Tibial nerve (tissue), 4 donors: ENCODE measurements around the gene LYPD8. TPM values are rescaled to one million over a fixed set of nuclear protein-coding genes. Genes with fewer than 3 reads are reported as not detected.
"Not testable (repeated sequence)": the region's sequence is repeated elsewhere in the genome, so short reads cannot be mapped to it uniquely, and the experiment has no call there.

Experiments used
- DNase-seq, 2 donors: peaks; one replicate each; pipeline ENCODE4 v3.0.0-alpha.2; 2019; ENCODE audit warnings: low spot score in 2 of 2
- H3K27ac ChIP-seq, 4 donors: fragments of 200-600 bp; sonication (generic) in 3 of 4; one replicate each; pipeline ENCODE4 v1.5.1; 2017 to 2019; ENCODE audit warnings: mild to moderate bottlenecking in 1 of 4
- H3K27me3 ChIP-seq, 2 donors: fragments of 200-600 bp; sonication (generic) in 1 of 2; one replicate each; pipeline versions ENCODE4 v1.5.1 to v1.6.0; 2017 to 2019
- H3K36me3 ChIP-seq, 3 donors: fragments of 200-600 bp; sonication (generic); one replicate each; pipeline ENCODE4 v1.5.1; 2018 to 2019
- H3K4me1 ChIP-seq, 4 donors: fragments of 200-600 bp; sonication (generic) in 3 of 4; one replicate each; pipeline ENCODE4 v1.5.1; 2017 to 2019
- H3K4me3 ChIP-seq, 4 donors: fragments of 200-600 bp; sonication (generic) in 3 of 4; one replicate each; pipeline ENCODE4 v1.5.1; 2017 to 2019; ENCODE audit warnings: mild to moderate bottlenecking in 1 of 4, moderate library complexity in 1 of 4
- H3K9me3 ChIP-seq, 4 donors: fragments of 200-600 bp; sonication (generic) in 3 of 4; one replicate each; pipeline ENCODE4 v1.5.1; 2017 to 2019
- CTCF ChIP-seq, 5 experiments: fragments of 200-600 bp in 3 of 5; fragments of 450-650 bp in 2 of 5; sonication (generic) in 3 of 5; IDR thresholded peaks; one replicate each; pipeline ENCODE4 v1.5.1; 2016 to 2019; ENCODE audit warnings: antibody characterized with exemption in 5 of 5, mild to moderate bottlenecking in 3 of 5, moderate library complexity in 2 of 5
- EP300 ChIP-seq, 2 donors: sonication (generic); formaldehyde crosslinking; IDR thresholded peaks; one replicate each; pipeline ENCODE4 v1.6.1; 2017; ENCODE audit warnings: antibody characterized with exemption in 2 of 2, mild to moderate bottlenecking in 1 of 2
- POLR2A ChIP-seq, 2 donors: fragments of 450-650 bp; IDR thresholded peaks; one replicate each; pipeline ENCODE4 v1.6.1; 2017; ENCODE audit warnings: antibody characterized with exemption in 2 of 2, mild to moderate bottlenecking in 2 of 2, moderate library complexity in 2 of 2
- WGBS, 2 donors: methylation state at CpG; one replicate each; pipeline ENCODE4 v1.1.5; 2018; 5-methylcytosine and 5-hydroxymethylcytosine counted together
- total RNA-seq, 4 donors: library from RNA; depleted of rRNA; stranded (reverse); fragments of >200 nt; gene quantifications; one replicate each; pipeline ENCODE4 v1.1.0, GENCODE V29; 2016

LYPD8 gene
- total RNA-seq: not detected

- H3K27me3 ChIP-seq: no peaks in the 10 kb centered on the region
- H3K36me3 ChIP-seq: no peaks in the 10 kb centered on the region
- H3K9me3 ChIP-seq: no peaks in the 10 kb centered on the region
- TF ChIP-seq EP300 (IDR thresholded peaks at IDR 0.05) (no peak), POLR2A (IDR thresholded peaks at IDR 0.05) (no peak), CTCF (IDR thresholded peaks at IDR 0.05) (no peak)
- no peak within 1 kb of the TSS for H3K4me3 ChIP-seq
- H3K4me1 ChIP-seq: no peaks in the 10 kb centered on the region
- 79 to 90% methylated on average over 6 of the region's 6 CpGs for WGBS, 2 donors
- DNase-seq: no peak
- no peak within 1 kb of the TSS for H3K27ac ChIP-seq
Observed at GRCh38 chr1:248755517-248755916, at the start of gene LYPD8. TSS of gene LYPD8 (minus strand) at chr1:248755759. CDS start at chr1:248751081, 4,678 bp downstream.

- H3K9me3 ChIP-seq: no peaks in the 10 kb centered on the region
- no peaks in the 10 kb centered on the region for H3K27me3 ChIP-seq
- H3K4me1 ChIP-seq: peaks cover 0 to 13% (median 6%) of the 10 kb centered on the region in 4 donors
- no peak overlapping the region for H3K4me3 ChIP-seq
- TF ChIP-seq EP300 (IDR thresholded peaks at IDR 0.05) (peak in 1 of 2 donors; percentile 35), CTCF (IDR thresholded peaks at IDR 0.05) (no peak), POLR2A (IDR thresholded peaks at IDR 0.05) (no peak)
- H3K27ac ChIP-seq: peak overlapping the region in 1 of 4 donors; percentile 58
- no peaks in the 10 kb centered on the region for H3K36me3 ChIP-seq
- DNase-seq: no peak
- 68% methylated on average over 10 of the region's 10 CpGs for WGBS, 2 donors
Observed at GRCh38 chr1:248804771-248805681, 49.5 kb upstream of the LYPD8 start.

GRCh38 chr1:248803501-248803900 is 47.9 kb upstream of the LYPD8 start:
- not testable (repeated sequence) for H3K9me3 ChIP-seq, H3K27ac ChIP-seq, H3K4me3 ChIP-seq, H3K27me3 ChIP-seq, DNase-seq, H3K36me3 ChIP-seq
- peaks cover 0 to 11% (median 4%) of the 10 kb centered on the region in 4 donors for H3K4me1 ChIP-seq
- WGBS, 2 donors: 88 to 89% methylated on average over 15 of the region's 15 CpGs

GRCh38 chr1:248802454-248802853 is 46.9 kb upstream of the LYPD8 start:
- TF ChIP-seq EP300 (IDR thresholded peaks at IDR 0.05): no peak
- TF ChIP-seq POLR2A (IDR thresholded peaks at IDR 0.05): no peak
- no peak for TF ChIP-seq CTCF (IDR thresholded peaks at IDR 0.05)
- 83 to 85% methylated on average over 6 of the region's 6 CpGs for WGBS, 2 donors
- Histone ChIP-seq H3K4me1 (peaks cover 0 to 11% (median 4%) of the 10 kb centered on the region in 4 donors), H3K9me3 (no peaks in the 10 kb centered on the region), H3K36me3 (no peaks in the 10 kb centered on the region), H3K27me3 (no peaks in the 10 kb centered on the region), H3K27ac (no peak overlapping the region), H3K4me3 (no peak overlapping the region)
- no peak for DNase-seq

GRCh38 chr1:248800459-248800858 is 44.9 kb upstream of the LYPD8 start:
- WGBS, 2 donors: 78 to 80% methylated on average over 3 of the region's 3 CpGs
- Histone ChIP-seq H3K4me1 (peaks cover 0 to 5% (median 0%) of the 10 kb centered on the region in 4 donors), H3K9me3 (peaks cover 0 to 4% (median 0%) of the 10 kb centered on the region in 4 donors), H3K27ac (no peak overlapping the region), H3K36me3 (no peaks in the 10 kb centered on the region), H3K4me3 (no peak overlapping the region), H3K27me3 (no peaks in the 10 kb centered on the region)
- TF ChIP-seq EP300 (IDR thresholded peaks at IDR 0.05): no peak
- DNase-seq: no peak

- TF ChIP-seq CTCF (IDR thresholded peaks at IDR 0.05) (no peak), POLR2A (IDR thresholded peaks at IDR 0.05) (no peak), EP300 (IDR thresholded peaks at IDR 0.05) (no peak)
- no peaks in the 10 kb centered on the region for H3K4me1 ChIP-seq
- H3K9me3 ChIP-seq: peaks cover 0 to 20% (median 0%) of the 10 kb centered on the region in 4 donors
- H3K27me3 ChIP-seq: no peaks in the 10 kb centered on the region
- H3K4me3 ChIP-seq: no peak overlapping the region
- no peak overlapping the region for H3K27ac ChIP-seq
- 81 to 87% methylated on average over 3 of the region's 3 CpGs for WGBS, 2 donors
- H3K36me3 ChIP-seq: no peaks in the 10 kb centered on the region
- no peak for DNase-seq
Observed at GRCh38 chr1:248798791-248799190, 43.2 kb upstream of the LYPD8 start.

- 88 to 92% methylated on average over 5 of the region's 5 CpGs for WGBS, 2 donors
- DNase-seq, H3K36me3 ChIP-seq, H3K4me3 ChIP-seq, H3K27ac ChIP-seq, H3K27me3 ChIP-seq, H3K4me1 ChIP-seq: not testable (repeated sequence)
- peaks cover 0 to 22% (median 0%) of the 10 kb centered on the region in 4 donors for H3K9me3 ChIP-seq
Observed at GRCh38 chr1:248794663-248795062, 39.1 kb upstream of the LYPD8 start.
